Measurements from ENCODE around the gene CELF4.

CELF4 gene

DNA sequence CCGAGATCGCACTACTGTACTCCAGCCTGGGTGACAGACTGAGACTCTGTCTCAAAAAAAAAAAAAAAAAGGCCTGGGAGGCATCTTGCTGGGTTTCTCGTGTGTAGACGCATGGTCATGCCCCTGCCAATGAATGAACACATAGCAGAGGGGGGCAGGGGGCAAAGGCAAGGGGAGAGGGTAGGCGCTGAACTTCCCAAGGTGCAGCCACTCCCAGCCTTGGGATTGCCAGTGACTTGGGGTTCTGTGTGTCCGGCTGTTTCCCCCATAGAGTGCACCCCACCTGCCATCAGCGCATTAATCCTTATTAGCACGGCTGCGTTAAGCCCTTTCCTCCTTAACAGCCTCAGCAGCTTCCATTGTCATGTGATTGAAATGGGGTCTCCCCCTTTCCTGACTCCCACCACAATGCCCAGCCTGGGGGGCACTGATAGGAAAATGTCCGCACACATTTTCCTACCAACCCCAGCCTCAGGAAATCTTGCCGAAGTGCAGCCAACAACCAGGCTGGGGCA lies 225.8 kb downstream of the CELF4 start:
- in situ Hi-C loops (cut with HindIII; ENCODE audit: low sequenced_read_pairs) = no loop called here
- TF ChIP-seq, protein P1, sequence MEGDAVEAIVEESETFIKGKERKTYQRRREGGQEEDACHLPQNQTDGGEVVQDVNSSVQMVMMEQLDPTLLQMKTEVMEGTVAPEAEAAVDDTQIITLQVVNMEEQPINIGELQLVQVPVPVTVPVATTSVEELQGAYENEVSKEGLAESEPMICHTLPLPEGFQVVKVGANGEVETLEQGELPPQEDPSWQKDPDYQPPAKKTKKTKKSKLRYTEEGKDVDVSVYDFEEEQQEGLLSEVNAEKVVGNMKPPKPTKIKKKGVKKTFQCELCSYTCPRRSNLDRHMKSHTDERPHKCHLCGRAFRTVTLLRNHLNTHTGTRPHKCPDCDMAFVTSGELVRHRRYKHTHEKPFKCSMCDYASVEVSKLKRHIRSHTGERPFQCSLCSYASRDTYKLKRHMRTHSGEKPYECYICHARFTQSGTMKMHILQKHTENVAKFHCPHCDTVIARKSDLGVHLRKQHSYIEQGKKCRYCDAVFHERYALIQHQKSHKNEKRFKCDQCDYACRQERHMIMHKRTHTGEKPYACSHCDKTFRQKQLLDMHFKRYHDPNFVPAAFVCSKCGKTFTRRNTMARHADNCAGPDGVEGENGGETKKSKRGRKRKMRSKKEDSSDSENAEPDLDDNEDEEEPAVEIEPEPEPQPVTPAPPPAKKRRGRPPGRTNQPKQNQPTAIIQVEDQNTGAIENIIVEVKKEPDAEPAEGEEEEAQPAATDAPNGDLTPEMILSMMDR (IDR thresholded peaks at IDR 0.05; ENCODE audit: low read depth, low read length) = no peak
- DNase-seq (ENCODE audit: low read depth, low spot score) = no peak
- H3K4me3 ChIP-seq (ENCODE audit: low read depth, low read length) = no peak overlapping the region

DNA sequence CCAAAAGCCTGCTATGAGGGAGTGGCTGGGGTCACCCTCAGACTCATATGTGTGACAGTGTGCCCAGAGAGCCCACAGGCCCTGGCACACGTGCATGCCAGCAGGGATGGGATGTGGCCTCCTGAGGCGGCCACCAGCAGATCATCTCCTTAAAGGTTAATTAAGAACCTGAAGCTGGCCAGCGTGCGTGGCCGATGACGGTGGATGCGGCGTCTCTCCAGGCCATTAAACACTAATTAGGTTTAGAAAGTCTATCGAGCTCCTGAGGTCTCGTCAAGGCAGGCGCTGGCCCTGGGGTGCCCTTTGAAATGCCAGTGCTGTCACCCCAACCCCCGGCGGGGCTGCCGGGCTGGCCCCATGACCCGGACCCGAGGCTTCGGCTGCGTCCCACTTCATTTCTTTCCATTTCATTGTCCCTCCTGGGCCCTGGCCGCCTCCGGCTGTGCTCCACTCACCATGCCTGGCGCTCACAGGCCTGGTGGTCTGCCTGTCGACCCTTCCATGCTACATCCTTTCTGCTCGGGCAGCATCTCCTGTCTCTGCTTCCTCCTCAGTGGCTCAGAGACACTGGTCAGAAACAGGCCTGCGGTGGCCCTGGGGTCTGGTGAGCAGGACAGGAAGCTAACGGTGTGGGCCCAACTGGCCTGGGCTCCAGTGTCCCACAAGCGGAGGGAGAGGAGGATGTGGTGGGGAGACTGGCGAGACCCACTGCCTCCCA lies 228.9 kb downstream of the CELF4 start:
- DNase-seq (ENCODE audit: low read depth, low spot score) = no peak
- in situ Hi-C loops (cut with HindIII; ENCODE audit: low sequenced_read_pairs) = no loop called here
- TF ChIP-seq, protein P1 (IDR thresholded peaks at IDR 0.05; ENCODE audit: low read depth, low read length) = no peak

DNA sequence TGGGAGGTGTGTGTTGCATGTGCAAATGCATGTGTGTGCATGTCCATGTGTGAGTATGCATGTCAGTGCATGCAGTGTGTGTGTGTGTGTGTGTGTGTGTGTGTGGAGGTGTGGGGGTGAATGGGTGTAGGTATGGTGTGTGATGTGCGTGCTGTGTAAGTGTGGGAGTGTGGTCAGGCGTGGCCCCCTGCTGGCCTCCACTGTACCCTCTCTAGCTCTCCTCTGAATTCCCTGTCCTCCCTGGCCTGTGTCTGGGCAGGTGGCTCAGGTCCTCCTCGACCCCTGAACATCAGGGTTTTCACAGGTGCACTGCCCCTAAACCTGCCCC lies 230.2 kb downstream of the CELF4 start:
- no peak for DNase-seq (ENCODE audit: low read depth, low spot score)
- in situ Hi-C loops (cut with HindIII; ENCODE audit: low sequenced_read_pairs) = no loop called here
- H3K4me3 ChIP-seq (ENCODE audit: low read depth, low read length) = no peak overlapping the region
- TF ChIP-seq, protein P1 (IDR thresholded peaks at IDR 0.05; ENCODE audit: low read depth, low read length) = peak; percentile 12

More for the DNA sequence above, 228.9 kb downstream of the CELF4 start:
- no peak overlapping the region for H3K4me3 ChIP-seq (ENCODE audit: low read depth, low read length)

DNA sequence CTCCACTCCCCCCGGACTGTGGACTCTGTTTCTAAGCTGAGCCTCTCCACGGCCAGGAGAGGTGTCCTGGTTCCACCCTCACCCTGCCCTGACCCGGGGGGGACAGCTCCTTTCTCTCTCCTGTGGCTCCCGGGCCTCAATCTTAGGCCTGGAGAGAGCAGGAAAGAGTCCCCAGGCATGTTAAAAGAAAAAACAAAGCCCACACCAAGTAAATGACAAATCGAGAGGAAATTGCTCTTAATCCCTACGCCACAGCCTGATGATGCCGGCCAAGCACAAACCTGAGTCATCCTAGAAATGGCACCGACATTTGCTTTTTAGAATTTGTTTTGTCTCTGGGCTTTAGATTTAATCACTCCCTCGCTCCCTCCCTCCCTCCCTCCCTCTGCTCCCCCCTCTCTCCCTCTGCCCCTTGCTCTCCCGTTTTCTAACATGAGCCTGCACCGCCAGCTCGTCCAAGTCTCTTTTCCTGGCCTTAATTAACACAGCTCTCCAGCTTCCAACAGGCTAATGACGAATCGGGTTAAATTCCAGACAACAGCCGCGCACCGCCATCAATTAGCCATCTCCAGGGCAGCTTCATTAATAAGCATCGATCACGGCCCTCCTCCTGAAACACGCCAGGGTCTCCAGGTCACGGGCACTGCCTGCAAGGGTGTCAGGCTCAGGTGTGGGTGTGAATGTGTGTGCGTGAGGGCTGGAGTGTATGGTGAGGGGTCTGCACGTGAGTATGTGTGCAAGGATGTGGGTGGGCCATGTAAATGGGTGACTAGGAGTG lies 230.8 kb downstream of the CELF4 start:
- in situ Hi-C loops (cut with HindIII; ENCODE audit: low sequenced_read_pairs) = no loop called here
- peak; percentile 45 for DNase-seq (ENCODE audit: low read depth, low spot score)
- no peak overlapping the region for H3K4me3 ChIP-seq (ENCODE audit: low read depth, low read length)
- TF ChIP-seq, protein P1 (IDR thresholded peaks at IDR 0.05; ENCODE audit: low read depth, low read length) = no peak

DNA sequence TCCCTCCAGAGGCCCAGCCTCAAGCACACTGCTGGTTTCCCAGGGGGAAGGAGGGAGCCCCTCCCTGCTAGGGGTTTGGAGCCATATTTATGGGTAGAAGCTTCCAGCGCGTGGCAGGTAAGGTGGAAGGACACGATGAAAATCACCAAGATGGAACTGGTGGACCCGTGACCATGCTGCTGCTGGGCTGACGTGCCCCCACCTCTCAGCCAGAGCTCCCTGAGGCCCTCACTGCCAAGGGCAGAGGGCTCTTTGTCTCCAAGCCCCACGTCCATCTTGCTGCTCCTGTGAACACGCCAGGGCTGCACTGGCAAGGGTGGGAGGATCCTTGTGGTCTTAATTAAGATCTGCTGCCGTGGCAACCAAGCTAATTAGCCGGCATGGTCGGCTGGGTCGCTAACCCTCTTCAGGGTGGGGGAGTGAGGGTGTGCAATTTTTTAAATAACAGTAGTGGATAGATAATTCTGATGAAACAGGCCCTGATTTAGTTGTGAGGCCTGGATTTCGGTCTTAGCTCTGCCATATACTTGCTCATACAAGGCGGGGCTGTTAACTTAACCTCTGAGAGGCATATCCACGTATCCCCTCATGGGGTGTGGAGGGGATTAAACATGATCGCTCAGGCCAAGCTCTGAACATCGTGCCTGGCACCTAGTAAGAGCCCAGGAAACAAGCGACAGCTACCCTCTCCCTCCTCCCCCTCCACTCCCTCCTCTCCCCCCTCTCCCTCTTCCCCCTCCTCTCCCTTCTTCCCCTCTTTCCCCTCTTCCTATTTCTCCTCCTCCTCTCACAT lies 232.8 kb downstream of the CELF4 start:
- no peak overlapping the region for H3K4me3 ChIP-seq (ENCODE audit: low read depth, low read length)
- TF ChIP-seq, protein P1 (IDR thresholded peaks at IDR 0.05; ENCODE audit: low read depth, low read length) = no peak
- in situ Hi-C loops (cut with HindIII; ENCODE audit: low sequenced_read_pairs) = no loop called here
- no peak for DNase-seq (ENCODE audit: low read depth, low spot score)

DNA sequence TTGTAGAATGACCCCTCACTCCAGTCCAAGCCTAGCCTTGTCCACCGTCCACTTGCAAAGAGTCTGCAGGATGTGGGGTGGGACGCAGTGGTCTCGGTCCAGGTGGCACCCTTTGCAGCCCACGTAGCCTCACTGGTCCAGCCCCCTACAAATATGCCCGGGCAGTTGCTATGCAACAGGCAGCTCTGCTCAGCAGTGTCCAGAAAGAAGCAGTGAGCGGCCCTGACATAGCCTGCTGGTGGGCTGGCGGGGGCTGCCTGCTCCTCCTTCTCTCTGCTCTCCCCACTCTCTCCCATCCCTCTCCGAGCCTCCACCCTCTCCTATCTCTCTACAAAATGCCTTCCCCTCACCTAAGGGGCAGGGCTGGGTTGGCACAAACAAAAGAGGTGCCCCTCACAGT lies 233.4 kb downstream of the CELF4 start:
- TF ChIP-seq, protein P1 (IDR thresholded peaks at IDR 0.05; ENCODE audit: low read depth, low read length) = no peak
- in situ Hi-C loops (cut with HindIII; ENCODE audit: low sequenced_read_pairs) = no loop called here
- H3K4me3 ChIP-seq (ENCODE audit: low read depth, low read length) = no peak overlapping the region
- DNase-seq (ENCODE audit: low read depth, low spot score) = no peak
